SK-N-MC (cell line): ENCODE results near the gene DPP7.

Experiments used
- EZH2 ChIP-seq: fragments of 200-600 bp; sonication (generic); IDR thresholded peaks from one replicate; pipeline ENCODE4 v1.6.1; 2017; ENCODE audit warnings: antibody characterized with exemption
- POLR2AphosphoS5 ChIP-seq: IDR thresholded peaks from 2 replicates; pipeline ENCODE4 v1.6.1; 2012; ENCODE audit warnings: mild to moderate bottlenecking, low read depth, low read length, borderline replicate concordance

GRCh38 chr9:137147091-137147792 is 32.7 kb upstream of the DPP7 start:
- no peak for TF ChIP-seq POLR2AphosphoS5
- no peak for TF ChIP-seq EZH2
